GM19372 (cell line): Measurements from ENCODE around the gene REXO4.

ENCODE experiments used
- ATAC-seq: cut with Tn5 transposase; IDR thresholded peaks from one replicate; pipeline ENCODE4 v1.9.1; 2021; ENCODE audit warnings: mild to moderate bottlenecking, low read depth, moderate library complexity; ENCODE audit not compliant: unreplicated experiment

The REXO4 gene

GRCh38 chr9:133371261-133371711 is 46.5 kb downstream of the REXO4 start:
- ATAC-seq: no peak

GRCh38 chr9:133370685-133371084 is 47.1 kb downstream of the REXO4 start:
- no peak for ATAC-seq

- no peak for ATAC-seq
Observed at GRCh38 chr9:133369933-133370332, 47.9 kb downstream of the REXO4 start.

- no peak for ATAC-seq
Observed at GRCh38 chr9:133369422-133369821, 48.4 kb downstream of the REXO4 start.

GRCh38 chr9:133368249-133368881 is 49.4 kb downstream of the REXO4 start:
- no peak for ATAC-seq

- no peak for ATAC-seq
Observed at GRCh38 chr9:133367778-133368177, 50.0 kb downstream of the REXO4 start.

- ATAC-seq: no peak
Observed at GRCh38 chr9:133367221-133367620, 50.6 kb downstream of the REXO4 start.

GRCh38 chr9:133366435-133366834 is 51.4 kb downstream of the REXO4 start:
- ATAC-seq: no peak

GRCh38 chr9:133362359-133363044 is 55.3 kb downstream of the REXO4 start:
- no peak for ATAC-seq

GRCh38 chr9:133361507-133362092 is 56.2 kb downstream of the REXO4 start:
- ATAC-seq: no peak

- ATAC-seq: no peak
Observed at GRCh38 chr9:133360400-133361393, 57.1 kb downstream of the REXO4 start.

GRCh38 chr9:133359399-133360175 is 58.2 kb downstream of the REXO4 start:
- ATAC-seq: no peak

- no peak for ATAC-seq
Observed at GRCh38 chr9:133357656-133358055, 60.2 kb downstream of the REXO4 start.

- peak; percentile 67 for ATAC-seq
Observed at GRCh38 chr9:133356391-133357091, 61.3 kb downstream of the REXO4 start, which contains the start of the genes SURF1 and SURF2. TSS of gene SURF1 (minus strand) at chr9:133356487. CDS start at chr9:133356453, 34 bp downstream. TSS of gene SURF2 (plus strand) at chr9:133356550. CDS start at chr9:133356593, 43 bp downstream.
